CD4-positive, alpha-beta T cell treated with Interleukin-10 for 1 hour (primary cell): ENCODE results near the gene ADSL.

ENCODE experiments used
- DNase-seq: peaks from one replicate; pipeline ENCODE4 v3.0.0-alpha.2; 2020

Gene ADSL

GRCh38 chr22:40420341-40421081, 74.2 kb downstream of the ADSL start:
- no peak for DNase-seq

DNA sequence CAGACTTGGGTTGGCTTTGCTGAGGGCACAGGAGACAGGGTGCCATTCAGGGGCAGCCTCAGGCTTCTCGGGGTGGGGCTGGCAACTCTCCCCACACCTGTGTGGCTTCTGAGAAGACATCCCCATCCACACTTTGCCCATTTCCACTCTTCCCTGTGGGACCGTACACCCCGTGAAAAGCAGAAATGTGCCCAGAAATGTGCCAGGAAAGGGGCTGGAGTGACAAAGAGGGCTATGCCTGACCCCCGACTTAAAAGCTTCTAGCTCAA, 74.7 kb downstream of the ADSL start:
- no peak for DNase-seq

DNA sequence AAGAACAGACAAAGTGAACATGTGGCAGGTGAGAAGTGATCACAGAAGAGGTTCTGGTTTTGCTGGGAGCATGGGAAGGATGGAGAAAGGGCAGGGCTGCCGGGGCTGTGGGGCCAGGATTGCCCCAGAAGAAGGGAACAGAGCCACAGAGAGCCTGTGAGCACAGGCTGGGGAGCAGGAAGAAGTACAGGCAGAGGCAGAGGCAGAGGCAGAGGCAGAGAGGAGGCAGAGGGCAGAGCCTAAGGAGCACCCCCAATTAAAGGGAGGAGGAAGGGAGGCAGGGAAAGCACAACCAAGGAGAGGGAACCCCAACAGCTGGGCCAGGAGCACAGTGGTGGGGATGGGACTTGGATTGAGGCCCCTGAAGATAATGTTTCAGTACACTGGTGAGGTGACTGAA, 75.6 kb downstream of the ADSL start:
- no peak for DNase-seq

DNA sequence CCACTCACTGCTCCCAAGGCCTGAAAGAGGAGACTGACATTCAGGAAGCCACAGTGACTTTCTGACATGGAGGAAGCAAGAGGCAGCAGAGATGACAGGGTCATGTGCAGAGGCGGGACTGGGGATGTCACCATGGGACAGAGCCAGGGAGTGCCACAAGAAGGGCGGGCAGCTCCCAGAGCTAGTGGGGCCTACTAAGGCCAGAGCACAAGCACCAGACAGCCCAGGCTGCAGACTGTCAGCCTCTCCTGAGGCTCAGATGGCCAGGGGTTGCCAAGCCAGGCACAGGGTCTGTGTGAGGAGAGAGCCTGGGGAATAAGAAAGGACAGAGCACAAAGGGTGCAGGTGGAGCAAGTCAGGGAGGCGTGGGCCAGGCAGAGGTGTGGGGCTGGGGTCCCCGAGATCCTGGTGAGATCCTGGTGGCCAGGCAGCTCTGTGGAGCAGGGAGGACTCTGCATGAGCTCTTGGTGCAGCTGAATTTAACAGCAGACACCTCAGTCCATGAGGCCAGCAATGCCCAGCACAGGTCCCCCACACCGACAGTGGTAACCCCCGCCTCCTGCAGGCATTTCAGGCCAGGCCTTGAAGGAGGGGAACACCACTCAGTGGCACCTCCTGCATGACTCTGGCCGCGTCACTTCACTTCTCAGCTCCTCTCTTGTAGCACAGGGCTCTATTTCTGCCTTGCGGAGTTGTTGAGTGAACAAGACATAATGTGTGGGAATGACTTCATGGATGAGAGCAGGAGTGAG, 76.4 kb downstream of the ADSL start:
- DNase-seq, result no peak

DNA sequence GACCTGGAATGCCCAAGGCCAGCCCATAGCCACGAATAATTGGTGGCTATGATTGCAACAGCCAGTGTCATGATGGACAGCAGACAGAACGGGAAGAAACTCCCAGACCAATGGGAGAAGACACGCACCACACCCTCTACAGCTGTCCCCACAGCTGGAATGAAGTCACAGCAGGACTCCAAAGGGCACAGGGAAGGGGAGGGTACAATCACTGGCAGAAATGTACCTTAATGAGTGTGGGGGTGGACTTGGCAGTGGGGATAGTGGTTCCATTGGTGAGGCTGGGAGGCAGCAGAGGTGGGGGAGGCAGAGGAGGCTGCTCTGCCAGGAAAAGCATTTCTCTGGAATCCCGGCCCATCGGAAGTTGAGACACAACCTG, 77.0 kb downstream of the ADSL start:
- DNase-seq, result no peak

DNA sequence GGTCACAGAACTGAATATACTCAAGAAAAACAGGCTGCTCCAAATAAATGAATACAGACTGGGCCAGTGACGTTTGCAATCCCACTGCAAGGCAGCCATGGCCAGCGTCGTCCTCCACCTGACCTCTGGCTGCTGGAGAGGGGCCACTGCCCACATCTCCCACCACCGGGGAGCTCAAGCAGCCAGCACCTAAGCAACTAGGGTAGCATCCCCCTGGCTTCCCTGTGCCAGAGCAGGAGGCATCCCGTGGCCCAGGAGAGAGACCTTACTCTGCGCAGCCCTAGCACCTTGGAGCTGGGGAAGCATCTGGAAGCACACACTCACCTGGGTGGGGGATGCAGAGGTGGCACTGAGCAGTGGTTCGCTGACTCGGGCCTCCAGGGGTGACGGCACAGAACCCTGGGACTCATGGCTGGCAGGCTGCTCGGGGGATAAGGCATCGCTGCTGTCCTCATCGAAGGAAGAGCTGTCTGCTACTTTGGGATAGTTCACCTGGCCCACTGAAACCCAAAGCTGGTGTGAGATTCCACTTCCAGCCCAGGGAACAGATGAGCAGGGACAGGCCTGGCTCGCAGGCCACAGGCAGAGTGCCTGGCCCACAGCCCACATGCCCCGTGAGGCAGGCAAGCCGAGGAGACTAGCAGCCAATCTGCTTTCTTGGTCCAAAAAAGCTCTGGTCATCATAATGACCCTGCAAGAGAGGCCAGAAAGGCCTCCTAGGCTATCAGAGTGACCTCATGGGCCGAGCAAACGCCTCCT, 77.8 kb downstream of the ADSL start:
- no peak for DNase-seq

DNA sequence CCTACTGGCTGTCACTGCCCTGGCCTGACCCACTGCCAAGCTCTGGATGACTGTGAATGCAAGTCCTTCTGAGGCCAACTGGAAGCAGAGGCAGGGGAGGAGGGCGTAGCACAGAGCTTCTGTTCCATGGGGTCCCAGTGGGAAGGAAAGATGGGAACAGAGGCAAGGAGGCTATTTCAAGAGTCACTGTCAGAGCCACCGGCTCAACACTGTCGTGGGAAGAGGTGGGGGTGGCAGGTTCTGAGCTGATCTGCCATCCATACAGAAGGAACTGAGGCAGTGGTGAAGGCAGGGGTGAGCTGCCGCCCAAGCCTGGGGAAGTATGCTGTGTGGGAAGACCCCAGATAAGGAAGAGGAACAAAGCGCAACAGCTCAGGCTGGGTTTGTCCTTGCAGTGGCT, 78.8 kb downstream of the ADSL start:
- DNase-seq, result no peak

DNA sequence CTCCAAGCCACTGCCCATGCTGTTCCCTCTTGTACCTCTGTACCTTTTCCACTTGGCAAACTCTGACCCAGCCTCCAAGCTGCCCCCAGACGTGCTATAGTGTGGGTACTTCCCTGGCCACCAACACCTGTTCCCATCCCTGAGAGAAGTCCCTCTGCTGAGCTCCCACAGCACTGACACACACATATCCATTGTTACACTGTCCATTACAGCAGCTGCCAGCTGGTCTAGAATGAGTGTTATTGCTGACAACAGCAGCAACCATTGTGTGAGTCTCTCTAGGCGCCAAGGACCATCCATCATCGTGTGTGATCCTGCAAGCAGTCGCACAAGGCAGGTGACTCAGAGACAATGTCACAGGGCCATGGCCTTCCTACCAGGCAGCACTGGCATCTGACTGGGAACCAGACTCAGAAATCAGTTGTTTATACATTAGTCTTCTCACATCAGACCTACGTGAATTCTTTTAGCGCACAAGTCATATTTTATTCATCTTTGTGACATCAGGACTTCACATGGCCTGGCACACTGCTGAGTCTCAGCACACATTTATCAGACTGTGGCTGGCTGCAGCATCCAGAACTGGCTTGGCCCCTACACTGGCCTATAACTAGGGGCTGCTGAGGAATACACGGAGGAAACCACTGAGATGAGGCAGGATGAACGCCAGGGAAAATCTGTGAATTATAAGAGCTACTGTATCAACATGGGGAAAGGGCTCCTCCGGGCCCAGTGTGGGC, 80.5 kb downstream of the ADSL start:
- no peak for DNase-seq

GRCh38 chr22:40428796-40429195, 82.5 kb downstream of the ADSL start:
- no peak for DNase-seq

GRCh38 chr22:40429481-40429880, 83.2 kb downstream of the ADSL start:
- DNase-seq, result no peak

DNA sequence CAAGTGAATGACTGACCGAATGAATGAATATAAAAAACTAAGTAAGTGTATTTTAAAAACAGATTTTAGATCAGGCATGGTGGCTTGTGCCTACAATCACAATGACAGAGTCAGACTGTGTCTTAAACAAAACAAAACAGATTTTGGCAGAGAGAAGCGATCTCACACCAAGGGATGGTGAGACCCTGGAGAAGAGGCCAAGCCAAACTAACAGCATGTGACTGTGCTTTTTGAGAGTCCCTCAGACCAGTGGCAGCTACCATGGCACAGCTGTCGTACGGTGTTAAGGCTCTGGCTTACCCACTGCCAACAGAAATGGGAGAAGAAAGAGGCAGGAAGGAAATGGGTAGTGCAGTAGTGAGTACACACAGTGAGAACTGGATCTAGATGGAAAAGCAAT, 84.7 kb downstream of the ADSL start:
- no peak for DNase-seq

- no peak for DNase-seq
These were observed 85.9 kb downstream of the ADSL start for GRCh38 chr22:40432157-40432556.

GRCh38 chr22:40432625-40433024, 86.3 kb downstream of the ADSL start:
- DNase-seq, result no peak

GRCh38 chr22:40433416-40434090, 87.3 kb downstream of the ADSL start:
- DNase-seq, result no peak

DNA sequence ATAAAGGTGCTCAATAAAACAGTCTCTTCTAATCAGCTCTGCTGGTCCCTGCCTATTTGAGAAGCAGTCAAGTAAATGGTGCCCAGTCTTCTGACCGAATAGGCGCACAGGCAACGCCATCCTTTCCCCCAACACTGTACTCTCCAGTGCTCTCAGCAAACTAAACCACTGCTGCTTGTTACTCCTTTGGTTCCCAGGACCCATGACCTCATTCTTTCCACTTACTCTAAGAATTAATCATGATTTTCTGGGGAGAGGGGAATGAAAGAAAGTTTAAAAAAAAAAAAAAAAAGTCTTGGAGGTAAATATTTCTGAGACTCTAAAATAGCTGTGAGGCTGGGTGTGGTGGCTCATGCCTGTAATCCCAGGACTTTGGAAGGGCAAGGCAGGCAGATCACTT, 87.8 kb downstream of the ADSL start:
- DNase-seq, result no peak

- DNase-seq, result no peak
These were observed 88.4 kb downstream of the ADSL start for GRCh38 chr22:40434745-40435144.

DNA sequence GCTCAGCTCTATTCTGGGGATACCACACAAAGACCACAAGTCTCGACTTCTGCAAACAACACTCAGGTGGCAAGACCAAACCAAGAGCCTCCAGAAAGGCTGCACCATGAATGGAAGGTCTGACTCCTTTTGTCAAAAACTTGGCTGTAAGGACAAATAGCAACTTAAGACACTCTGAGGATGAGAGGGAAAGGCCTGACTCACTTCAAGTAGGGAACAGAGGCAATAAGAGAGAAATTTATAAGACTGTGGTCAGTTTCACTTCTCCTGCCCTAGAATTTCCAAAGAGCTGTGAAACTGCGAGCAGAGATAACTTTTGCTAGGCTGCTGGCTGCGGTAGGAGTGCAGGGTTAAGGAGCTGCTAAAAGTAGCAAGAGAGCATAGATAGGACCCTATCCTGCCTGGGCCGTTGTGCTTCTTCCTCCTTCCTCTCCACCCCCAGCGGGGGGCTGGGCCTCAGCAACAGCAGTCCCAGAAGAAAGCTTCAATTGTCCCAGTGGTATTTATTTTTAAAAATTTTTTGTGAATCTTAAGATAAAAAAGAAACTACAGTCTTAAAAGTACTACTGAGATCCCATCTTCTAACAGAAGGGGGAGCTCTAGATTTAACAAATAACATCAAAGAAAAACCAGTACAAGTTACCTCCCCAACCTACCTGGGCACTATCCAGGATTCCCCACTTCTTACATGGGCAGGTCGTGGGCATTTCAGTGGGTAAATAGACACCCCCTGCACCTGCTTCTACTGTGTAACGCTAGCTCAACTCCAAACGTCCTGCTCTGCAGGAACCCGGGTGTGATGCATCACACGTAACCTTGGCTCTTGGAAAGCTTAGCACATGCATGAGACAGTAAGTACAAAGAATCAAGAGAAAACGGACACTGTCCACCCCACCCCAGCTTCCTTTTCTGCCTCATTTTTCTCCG, 90.5 kb downstream of the ADSL start:
- DNase-seq, result peak; percentile 71
